NOMO-1 treated with dmso at 0.1 percent for 144 hours (cell line): ENCODE data around the gene SLC30A1.

ENCODE experiments used
- DNase-seq: peaks from one replicate; lab custom pipeline; 2025; ENCODE audit not compliant: unreplicated experiment; lab: John Stamatoyannopoulos, UW

Gene SLC30A1

DNA sequence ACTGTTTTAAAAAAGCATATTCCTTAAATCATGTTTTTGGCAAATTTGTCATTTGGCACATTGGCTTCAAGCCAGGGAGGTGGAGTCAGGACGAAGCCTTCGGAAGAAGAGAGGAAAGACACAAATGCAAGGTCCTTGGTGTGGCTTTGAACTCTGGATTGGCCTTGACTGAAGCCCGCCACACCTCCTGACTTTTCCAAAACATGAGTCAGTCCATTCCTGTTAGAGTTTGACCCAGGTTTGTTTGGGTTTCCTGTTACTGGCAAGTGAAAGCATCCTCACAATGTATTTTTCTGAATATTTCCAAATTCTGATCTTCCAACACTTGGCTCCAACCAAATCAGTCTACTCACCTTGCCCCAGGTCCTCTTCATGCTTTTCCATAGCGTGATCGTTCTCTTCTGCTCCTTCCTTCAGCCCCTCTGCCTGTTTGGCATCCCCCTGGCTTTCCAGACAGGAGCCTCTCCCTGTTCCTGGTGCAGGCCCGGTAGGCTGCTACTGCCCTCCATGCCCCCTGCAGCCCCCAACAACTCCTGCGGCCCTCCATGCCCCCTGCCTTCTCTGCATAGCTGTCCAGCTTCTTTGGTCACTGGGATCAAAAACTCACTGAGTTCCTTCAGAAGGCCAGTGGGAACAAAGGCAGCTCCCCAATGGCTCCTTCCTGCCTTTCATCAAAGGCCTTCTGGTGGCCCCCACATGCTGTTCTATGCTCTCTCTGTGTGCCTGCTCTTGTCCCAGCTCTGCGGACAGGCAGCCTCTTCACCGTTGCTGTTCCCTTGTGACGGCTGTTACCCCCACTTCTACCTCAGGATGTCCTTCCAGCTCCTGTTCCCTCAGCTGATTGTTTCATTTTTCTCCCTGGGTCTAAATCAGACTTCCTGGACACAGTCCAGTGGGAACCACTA, 30.4 kb upstream of the SLC30A1 start:
- no peak for DNase-seq

DNA sequence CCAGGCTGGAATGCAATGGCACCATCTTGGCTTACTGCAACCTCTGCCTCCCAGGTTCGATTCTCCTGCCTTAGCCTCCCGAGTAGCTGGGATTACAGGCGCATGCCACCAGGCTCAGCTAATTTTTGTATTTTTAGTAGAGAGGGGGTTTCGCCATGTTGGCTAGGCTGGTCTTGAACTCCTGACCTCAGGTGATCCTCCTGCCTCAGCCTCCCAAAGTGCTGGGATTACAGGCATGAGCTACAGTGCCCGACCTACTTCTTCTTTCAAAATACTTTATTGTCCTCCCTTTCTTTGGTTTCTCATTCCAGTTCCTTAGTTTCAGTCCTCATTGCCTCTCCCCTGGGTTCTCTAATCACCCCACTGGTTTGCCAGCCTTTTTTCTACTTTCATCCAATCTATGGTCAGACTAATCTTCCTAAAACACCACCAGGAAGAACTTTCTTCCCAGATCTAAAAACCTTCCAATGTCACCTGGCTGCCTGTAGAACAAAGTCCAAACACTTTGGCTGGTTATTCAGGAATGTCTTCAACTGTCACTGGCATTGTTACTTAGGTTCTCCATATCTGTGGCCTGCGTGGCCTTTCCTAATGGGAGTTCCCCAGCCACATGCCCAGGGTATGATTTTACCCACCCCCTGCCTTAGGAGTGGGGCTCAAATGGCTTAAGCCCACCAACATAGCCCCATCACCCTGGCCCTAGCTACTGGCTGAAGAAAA, 29.0 kb upstream of the SLC30A1 start:
- DNase-seq, result no peak

DNA sequence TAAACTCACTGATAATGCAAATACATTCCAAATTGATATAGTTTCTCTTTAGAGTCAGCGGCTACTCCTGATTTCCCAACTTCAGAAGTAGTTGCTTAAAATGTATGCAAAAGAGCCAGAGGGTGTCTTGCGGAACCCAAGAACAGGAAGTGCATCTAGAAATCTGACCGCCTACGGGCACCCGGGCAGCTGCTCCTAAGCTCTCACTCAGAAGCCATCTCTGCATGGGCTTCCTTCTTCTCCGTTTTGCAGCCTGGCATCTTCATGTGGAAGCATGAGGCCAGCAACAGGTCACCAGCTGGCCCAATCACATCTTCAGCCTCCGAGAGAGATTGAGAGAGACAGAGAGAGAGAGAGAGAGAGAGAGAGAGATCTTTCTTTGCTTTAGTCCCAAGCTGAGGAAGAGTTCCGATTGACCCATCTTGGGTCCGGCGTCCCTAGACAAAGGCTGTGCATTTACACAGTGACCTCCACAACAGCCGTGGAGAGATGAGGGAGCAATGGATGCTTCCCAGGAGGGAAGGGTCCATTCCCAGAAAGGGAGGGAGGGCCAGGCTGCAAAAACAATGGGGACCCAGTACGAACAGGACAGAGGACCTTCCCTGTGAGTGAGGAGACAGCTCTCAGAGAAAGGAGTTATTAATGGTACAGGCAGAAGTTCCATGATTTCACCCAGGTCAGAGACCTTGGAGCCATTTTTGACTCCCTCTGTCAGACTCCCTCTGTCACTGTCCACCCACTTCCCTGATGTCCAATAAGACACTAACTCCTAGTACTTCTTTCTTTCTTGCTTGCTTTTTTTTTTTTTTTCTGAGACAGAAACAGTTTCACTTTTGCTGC, 28.2 kb upstream of the SLC30A1 start:
- DNase-seq, result peak; percentile 95

DNA sequence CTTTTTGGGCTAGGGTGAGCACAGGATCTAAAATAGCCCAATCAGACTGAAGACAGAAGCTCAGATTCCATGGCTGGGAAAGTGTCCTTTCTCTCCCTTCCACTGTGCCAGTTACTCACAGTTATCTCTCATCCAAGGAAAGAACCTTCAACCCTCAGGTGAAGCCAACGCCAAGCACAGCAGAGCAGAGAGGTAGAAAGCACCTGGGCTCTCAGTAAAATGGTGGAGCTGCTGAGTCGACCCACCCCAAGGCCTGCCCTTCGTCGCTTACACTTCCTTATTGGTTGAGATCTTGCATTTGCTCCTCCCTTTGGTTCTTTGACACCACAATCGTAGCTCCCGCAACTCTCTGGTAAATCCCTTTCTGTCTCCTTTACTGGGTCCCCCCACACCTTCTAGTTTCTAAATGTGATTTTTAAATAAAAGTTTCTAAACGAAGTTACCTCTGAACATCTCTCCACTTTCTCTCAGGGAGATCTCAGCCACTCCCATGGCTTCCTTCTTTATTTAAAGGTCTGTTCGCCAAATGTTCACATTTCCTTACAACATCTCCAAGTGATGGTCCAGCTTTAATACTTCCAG, 27.5 kb upstream of the SLC30A1 start:
- peak; percentile 62 for DNase-seq

DNA sequence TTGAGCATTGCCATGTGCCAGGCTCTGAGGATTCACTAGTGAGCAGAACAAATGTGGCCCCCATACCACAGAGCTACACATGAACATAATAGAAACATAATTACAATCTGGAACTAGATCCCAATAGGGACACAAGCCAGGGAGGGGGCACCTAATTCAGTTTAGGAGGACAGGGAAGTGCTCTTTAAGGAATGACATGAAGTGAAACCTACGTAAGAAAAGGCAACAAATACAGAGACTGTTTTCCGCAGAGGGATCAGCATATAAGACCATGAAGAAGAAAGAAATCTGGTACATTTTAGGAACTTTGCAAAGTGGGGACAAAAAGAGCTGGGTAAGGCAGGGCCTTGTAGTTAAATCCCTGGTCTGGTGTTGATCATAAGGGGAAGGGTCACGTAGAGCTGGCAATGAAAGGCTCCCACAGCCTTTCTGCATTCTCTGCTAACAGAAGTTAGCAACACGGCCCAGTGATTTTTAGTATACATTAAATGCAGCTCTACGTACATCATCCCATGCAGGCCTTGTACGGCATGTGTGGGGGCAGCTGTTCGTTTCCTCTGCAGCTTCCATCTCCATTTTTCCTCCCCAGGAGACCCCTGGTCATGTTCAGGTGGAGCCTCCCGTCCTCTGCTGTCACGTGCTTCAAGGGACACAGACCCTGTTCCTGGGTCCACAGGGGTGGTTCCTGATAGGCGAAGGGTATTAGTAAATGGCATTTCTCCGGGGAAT, 26.8 kb upstream of the SLC30A1 start:
- DNase-seq, result no peak

DNA sequence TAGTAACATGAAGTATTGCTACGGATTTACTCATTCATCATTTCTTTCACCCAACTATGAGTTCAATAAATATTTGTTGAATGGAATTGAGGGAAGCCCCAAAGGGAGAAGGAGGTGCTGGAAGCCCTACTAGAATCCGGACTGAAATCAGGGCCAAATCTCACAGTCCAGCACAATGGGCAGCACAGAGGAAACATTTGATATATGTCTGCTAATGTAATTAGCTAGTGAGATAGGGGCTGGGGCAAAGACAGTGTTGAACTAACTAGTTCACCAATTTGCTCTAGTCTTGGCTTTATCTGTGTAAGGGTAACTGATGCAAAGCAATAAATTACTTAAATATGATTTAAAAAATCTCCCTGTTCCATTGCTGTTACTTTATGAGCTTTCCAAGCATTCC, 26.1 kb upstream of the SLC30A1 start:
- DNase-seq, result no peak

DNA sequence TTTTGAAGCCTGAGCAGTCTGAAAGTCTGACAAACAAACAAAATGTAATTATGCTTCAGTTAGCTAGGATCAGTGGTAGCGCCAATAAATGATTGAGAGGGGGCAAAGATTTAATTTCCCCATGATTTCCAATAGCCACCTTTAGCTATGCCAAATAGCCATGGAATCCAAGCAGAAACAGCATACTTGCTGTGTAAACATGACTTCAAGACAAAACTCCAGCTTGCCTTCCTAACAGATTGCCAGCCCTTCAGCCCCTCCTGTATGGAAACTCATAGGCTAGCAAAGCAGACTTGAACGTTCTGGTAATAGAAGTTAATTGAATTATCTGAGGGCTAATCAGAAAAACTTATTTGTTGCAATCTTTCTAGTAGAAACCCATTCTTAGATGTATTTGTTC, 25.6 kb upstream of the SLC30A1 start:
- DNase-seq, result no peak

DNA sequence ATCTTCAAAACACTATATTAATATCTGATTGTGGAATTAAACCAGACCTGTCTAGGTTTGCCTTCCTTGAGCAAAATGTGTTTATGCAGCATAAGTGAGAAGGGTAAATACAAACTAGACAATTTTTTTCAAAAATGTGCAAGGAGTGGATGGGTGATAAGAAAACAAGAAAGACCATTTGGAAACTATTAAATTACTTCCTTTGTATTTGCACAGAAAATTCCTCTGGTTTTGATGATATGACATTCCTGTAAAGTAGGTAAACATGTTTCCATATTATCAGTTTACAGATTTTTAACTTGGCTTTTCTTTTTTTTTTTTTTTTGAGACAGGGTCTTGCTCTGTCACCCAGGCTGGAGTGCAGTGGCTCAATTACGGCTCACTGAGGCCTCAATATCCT, 24.8 kb upstream of the SLC30A1 start:
- no peak for DNase-seq

DNA sequence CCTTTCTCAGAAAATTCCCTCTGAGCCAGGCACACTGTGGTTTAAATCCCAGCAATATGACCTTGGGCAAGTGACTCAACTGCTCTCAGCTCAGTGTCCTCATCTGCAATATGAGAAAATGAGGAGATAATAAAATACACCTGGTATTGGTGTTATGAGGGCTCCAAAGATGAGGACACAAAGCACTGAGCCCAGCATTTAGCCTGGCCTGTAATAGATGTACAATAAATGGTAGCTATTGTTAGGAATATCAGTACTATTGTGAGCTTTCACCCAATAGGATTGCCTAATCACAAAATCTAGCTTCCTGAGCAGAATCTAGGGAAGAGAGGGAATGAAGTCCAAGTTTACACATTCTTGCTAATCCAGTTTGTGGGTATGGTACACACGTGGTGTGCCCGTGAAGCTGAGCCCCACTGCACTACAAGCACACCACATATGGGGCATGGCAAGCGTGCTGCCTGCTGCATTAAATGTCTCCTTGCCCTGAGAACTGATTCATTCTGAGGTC, 24.3 kb upstream of the SLC30A1 start:
- no peak for DNase-seq

DNA sequence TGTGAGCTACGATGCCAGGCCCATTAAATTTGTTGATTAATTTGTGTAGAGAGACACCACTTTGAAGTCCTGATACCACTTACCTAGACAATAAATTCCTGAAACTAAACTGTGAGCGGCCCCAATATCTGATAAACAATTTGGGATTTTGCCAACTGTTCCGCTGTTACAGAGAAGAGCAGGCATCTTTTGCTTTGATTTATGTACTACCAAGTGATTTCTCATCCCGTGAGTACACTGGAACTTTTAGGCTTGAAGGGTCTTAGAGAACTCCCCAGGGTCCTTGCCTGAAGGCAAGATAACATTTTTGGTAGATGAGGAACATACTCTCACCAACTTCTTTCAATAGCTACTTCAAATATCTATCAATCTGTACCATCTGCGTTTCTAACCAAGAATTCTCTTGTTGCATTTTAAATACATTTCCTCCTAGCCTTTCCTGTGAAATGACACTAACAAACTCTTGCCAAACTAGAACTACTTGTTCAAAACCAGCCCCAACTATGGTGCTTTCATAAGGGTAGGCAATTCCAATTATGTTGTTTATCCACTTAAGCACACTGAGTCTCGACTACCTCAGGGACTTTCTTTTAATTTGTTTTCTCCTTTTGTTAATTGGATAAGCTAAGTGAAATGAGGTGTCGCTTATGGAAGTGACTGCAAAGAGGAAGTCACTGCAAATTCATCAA, 23.2 kb upstream of the SLC30A1 start:
- no peak for DNase-seq

DNA sequence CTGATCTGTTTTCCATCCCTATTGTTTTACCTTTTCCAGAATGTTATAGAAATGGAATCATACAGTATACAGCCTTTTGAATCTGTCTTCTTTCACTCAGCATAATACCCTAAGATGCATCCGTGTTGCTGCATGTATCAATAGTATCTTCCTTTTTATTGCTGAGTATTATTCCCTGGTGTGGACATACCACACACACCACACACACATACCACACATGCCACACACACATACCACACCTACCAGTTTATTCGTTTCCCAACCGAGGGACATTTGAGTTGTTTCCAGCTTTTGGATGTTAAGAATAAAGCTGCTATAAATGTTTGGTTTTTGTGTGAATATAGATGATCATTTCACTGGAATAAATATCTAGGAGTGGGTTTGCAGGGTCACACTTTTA, 22.2 kb upstream of the SLC30A1 start:
- DNase-seq, result no peak

DNA sequence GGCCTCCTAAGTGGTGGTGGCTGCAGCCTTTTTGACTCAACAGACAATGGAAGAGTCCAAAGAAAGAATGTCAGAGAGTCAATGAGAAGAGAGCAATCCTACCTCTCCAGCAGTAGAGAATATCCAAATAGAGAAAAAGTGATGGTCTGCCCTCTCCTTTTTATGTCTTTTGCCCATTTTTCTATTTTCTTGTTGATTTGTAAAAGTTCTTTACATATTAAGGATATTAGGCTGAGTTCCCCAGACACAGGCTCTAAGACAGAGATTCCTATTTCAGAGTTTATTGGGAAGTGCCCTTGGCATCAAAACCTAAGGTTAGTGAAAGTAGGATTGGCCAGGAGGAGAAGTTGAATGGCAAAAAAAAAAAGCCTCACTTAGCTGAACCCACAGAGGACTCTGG, 20.3 kb upstream of the SLC30A1 start:
- DNase-seq, result no peak

DNA sequence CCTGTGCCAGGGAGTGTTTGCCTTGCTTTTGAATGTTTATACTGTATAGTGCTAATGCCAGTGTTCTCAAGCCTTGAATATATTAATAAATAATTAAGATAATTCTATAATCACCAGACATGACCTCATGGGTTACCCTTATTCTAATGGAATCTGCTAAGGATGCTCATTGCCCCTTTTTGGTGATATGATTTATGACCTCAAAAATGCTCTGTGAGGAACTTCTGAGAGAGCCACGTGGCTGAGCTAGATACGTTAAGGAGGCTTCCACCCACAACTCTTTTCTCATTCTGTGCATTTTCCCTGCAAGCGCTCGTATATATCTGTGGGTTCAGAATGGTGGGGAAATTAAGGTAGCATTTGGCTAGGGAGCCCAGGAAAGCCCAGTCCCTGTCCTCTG, 19.6 kb upstream of the SLC30A1 start:
- no peak for DNase-seq

DNA sequence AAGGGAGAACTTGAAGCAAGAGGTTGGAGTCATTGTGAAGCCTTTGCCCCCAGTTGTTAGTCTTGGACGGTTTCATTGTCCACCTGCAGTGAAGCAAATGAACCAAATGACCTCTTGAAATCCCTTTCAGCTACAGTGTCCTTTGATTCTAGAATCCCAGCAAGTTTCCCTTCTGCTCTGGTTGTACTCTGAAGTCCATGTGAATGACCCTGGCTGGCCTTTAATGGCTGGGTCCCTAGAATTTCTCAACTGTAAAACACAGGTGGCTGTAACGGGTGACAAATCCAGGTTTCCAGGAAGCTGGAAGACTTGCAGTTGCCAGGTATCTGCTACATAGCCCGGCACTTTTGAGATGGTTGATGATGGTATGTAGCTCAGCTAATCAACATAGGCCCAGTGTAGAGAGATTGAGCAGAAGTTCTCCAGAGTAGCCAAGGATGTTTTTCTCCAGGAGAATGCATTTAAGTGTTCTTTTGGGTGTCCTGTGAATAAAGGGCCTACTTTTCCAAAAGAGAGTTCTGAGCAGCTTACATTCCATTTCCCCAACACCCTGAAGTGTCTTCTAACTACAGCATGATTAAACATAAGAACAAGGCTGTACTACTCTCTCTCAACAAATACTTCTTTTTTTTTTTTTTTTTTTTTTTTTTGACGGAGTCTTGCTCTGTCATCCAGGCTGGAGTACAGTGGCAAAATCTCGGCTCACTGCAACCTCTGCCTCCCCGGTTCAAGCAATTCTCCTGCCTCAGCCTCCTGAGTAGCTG, 17.6 kb upstream of the SLC30A1 start:
- DNase-seq, result no peak

DNA sequence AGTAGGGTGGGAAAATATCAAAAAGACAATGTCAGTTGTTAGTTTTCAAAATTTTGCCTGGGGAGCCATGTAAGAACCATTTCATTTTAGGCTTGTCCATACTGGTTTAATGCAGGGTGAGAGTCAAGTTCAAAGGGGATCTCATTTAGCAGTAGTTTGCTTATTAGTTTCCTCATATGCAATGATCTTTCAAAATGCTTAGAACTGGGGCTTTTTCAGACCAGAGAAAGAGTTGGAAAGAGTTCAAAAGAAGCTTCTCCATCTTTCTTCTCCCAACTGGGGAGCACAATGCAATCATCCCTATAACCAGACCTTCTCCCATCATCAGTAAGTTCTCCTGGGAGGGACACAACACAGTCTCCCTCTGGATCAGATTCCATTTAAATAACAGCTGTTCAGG, 16.5 kb upstream of the SLC30A1 start:
- DNase-seq, result no peak

DNA sequence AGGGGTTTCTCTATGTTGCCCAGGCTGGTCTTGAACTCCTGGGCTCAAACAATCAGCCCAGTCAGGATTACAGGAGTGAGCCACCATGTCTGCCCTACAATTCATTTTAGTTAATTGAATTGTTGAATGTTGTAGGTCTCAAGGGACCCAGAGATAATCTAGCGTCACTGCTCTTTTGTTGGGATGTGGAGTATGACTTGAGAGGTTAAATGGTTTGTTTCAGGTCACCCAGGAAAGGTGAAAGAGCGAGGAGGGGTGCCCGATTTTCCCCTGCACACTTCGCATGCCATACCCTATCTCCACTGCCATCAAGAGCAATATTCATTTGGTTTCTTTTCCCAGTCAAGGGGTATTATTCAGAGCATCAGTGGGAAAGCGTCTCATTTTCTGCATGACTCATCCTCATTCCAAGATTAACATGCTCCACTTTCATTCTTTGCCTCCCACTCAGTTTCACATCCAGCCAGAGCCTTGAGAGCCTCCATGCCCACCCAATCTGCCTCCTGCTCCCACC, 13.1 kb upstream of the SLC30A1 start:
- DNase-seq, result no peak

DNA sequence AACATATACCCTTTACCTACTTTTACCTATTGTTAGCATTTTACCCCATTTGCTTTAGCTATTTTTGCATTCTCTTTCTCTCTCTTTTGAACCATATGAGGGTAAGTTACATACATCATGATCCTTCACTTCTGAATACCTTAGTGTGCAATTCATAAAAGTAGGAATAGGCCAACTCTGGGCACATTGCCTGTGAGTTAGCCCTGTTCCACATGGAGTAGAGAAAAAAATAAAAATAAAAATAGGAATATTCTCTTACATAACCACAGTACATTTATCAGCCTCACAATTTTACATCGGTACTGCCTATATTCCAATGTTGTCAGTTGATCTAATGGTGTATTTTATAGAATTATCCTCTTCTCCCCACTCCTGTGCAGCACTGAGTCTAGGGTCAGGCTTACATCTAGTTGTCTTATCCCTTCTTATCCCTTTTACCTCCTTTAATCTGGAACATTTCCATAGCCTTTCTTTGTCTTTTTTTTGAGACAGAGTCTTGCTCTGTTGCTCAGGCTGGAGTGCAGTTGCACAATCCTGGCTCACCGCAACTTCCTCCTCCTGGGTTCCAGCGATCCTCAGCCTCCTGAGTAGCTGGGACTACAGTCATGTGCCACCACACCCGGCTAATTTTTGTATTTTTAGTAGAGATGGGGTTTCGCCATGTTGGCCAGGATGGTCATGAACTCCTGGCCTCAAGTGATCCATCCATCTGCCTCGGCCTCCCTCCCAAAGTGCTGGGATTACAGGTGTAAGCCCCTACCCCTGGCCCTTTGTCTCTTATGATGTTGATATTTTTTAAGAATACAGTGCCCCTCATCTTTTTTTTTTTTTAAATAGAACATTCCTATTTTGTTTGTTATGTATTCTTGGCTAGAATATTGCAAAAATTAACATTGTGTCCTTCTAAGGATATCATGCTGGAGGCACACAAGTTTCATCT, 11.1 kb upstream of the SLC30A1 start:
- peak; percentile 67 for DNase-seq

DNA sequence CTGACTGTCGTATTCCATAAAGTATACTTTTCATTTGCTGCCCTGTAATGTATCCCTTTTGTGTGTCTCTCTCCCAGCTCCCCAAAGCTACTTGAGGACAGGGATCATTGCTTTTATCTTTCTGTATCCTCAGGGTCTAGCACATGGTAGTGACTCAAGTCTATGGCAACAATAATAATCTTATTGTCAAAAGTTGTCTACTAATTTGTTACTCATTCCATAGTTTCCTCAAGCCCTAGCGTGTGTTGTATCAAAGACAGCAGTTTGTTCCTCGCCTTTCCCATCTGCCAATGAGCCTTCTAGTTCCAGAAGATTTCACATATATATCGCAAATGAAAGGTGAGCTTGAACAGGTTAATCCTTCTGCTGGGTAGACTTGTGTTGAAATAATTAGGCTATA, 9.8 kb upstream of the SLC30A1 start:
- DNase-seq, result no peak
